Small intestine (tissue), 7 donors: ENCODE results near the gene KHK. TPM values are rescaled to one million over a fixed set of nuclear protein-coding genes. Genes with fewer than 3 reads are reported as not detected.

Source experiments
- DNase-seq, 2 donors: peaks; one replicate each; pipeline versions ENCODE4 v3.0.0 to v3.0.0-alpha.2; 2013
- FAIRE-seq: peaks from 2 replicates; lab custom pipeline; 2012; peaks lifted over from hg19 to GRCh38; lab: Jason Lieb, UNC
- H3K27ac ChIP-seq, 3 donors: one replicate each; pipeline ENCODE4 v1.5.1; 2013; ENCODE audit warnings: low read length in 2 of 3, mild to moderate bottlenecking in 2 of 3, control low read depth in 1 of 3, inconsistent platforms in 1 of 3, low read depth in 1 of 3, moderate library complexity in 1 of 3
- H3K27me3 ChIP-seq, 3 donors: one replicate each; pipeline ENCODE4 v1.6.1; 2013; ENCODE audit warnings: low read length in 3 of 3, inconsistent platforms in 1 of 3; ENCODE audit not compliant: control insufficient read depth in 3 of 3, insufficient read depth in 3 of 3
- H3K36me3 ChIP-seq, 3 donors: one replicate each; pipeline ENCODE4 v1.6.1; 2013; ENCODE audit warnings: low read length in 3 of 3, inconsistent platforms in 1 of 3, low read depth in 1 of 3, mild to moderate bottlenecking in 1 of 3, moderate library complexity in 1 of 3; ENCODE audit not compliant: control insufficient read depth in 3 of 3, insufficient read depth in 2 of 3
- H3K4me1 ChIP-seq, 3 donors: one replicate each; pipeline ENCODE4 v1.6.1; 2013; ENCODE audit warnings: low read length in 2 of 3, inconsistent platforms in 1 of 3, low read depth in 1 of 3, mild to moderate bottlenecking in 1 of 3, moderate library complexity in 1 of 3; ENCODE audit not compliant: control insufficient read depth in 3 of 3, insufficient read depth in 2 of 3
- H3K4me3 ChIP-seq, 3 donors: one replicate each; pipeline ENCODE4 v1.5.1; 2013; ENCODE audit warnings: low read length in 3 of 3, control low read depth in 1 of 3, inconsistent platforms in 1 of 3, low read depth in 1 of 3, mild to moderate bottlenecking in 1 of 3, moderate library complexity in 1 of 3
- H3K9me3 ChIP-seq, 2 donors: one replicate each; pipeline ENCODE4 v1.6.1; 2013; ENCODE audit warnings: low read depth in 1 of 2, low read length in 1 of 2; ENCODE audit not compliant: control insufficient read depth in 2 of 2, insufficient read depth in 1 of 2
- WGBS, 3 donors: extraction: QIAGEN DNeasy Blood & Tissue Kit; methylation state at CpG; one replicate each; pipeline ENCODE4 v1.1.7; 2013; 5-methylcytosine and 5-hydroxymethylcytosine counted together
- polyA plus RNA-seq, 4 donors: library from polyadenylated mRNA; stranded (reverse) in 3 of 4; unstranded in 1 of 4; fragments of 200-250 nt in 3 of 4; fragments of 120-200 nt in 1 of 4; gene quantifications; one replicate each; pipeline versions ENCODE4 v1.2.1 to v1.2.3, GENCODE V29; 2013
- donor health status: healthy with polysubstance abuse.
- donor health status: control.
- donor health status: control.
- donor health status: Bipolar disorder and iron deficiency.
- donor health status: healthy.

Gene KHK
- polyA plus RNA-seq, 4 donors = 225 to 643 (median 399) TPM

GRCh38 chr2:27069436-27069835 is 17.1 kb upstream of the KHK start:
- no peak for FAIRE-seq
- no peak for DNase-seq
- Histone ChIP-seq H3K4me1 (peaks cover 4 to 23% (median 7%) of the 10 kb centered on the region in 3 donors), H3K27me3 (no peaks in the 10 kb centered on the region), H3K9me3 (no peaks in the 10 kb centered on the region), H3K27ac (no peak overlapping the region), H3K36me3 (peaks cover 0 to 38% (median 5%) of the 10 kb centered on the region in 3 donors), H3K4me3 (no peak overlapping the region)
- WGBS, 3 donors = 95 to 96% (median 95%) methylated on average over 6 of the region's 6 CpGs

- no peak for FAIRE-seq
- no peak for DNase-seq
- Histone ChIP-seq H3K4me1 (peaks cover 4 to 23% (median 7%) of the 10 kb centered on the region in 3 donors), H3K9me3 (no peaks in the 10 kb centered on the region), H3K27ac (peak overlapping the region in 1 of 3 donors; percentile 96), H3K4me3 (peak overlapping the region in 2 of 3 donors; percentile 78 to 100), H3K36me3 (peaks cover 0 to 38% (median 5%) of the 10 kb centered on the region in 3 donors), H3K27me3 (no peaks in the 10 kb centered on the region)
- WGBS, 3 donors = 83 to 86% (median 84%) methylated on average over 8 of the region's 8 CpGs
Measured at GRCh38 chr2:27069961-27070618, 16.5 kb upstream of the KHK start.

- FAIRE-seq = no peak
- H3K9me3 ChIP-seq = no peaks in the 10 kb centered on the region
- H3K27ac ChIP-seq = peak overlapping the region; percentile 86 to 96 (median 94)
- H3K36me3 ChIP-seq = peaks cover 0 to 38% (median 5%) of the 10 kb centered on the region in 3 donors
- peak overlapping the region; percentile 71 to 100 (median 78) for H3K4me3 ChIP-seq
- peaks cover 4 to 23% (median 7%) of the 10 kb centered on the region in 3 donors for H3K4me1 ChIP-seq
- no peak for DNase-seq
- 2 to 3% (median 3%) methylated on average over 11 of the region's 11 CpGs for WGBS, 3 donors
- no peaks in the 10 kb centered on the region for H3K27me3 ChIP-seq
Measured at GRCh38 chr2:27070653-27071276, 15.8 kb upstream of the KHK start.

GRCh38 chr2:27071277-27071989 is 15.1 kb upstream of the KHK start, which contains the start of gene OST4:
OST4 (minus strand) TSS chr2:27071654.
- Histone ChIP-seq H3K27me3 (no peaks in the 10 kb centered on the region), H3K36me3 (peaks cover 0 to 34% (median 5%) of the 10 kb centered on the region in 3 donors), H3K4me3 (peak within 1 kb of the TSS; percentile 71 to 100 (median 78)), H3K27ac (peak within 1 kb of the TSS; percentile 86 to 96 (median 94)), H3K4me1 (peaks cover 4 to 23% (median 7%) of the 10 kb centered on the region in 3 donors), H3K9me3 (no peaks in the 10 kb centered on the region)
- no peak for FAIRE-seq
- WGBS, 3 donors = 0 to 1% (median 0%) methylated on average over 52 to 86 of the region's 86 CpGs
- DNase-seq = peak; percentile 95 to 97

- DNase-seq = peak in 1 of 2 donors; percentile 70
- H3K4me1 ChIP-seq = peaks cover 4 to 23% (median 7%) of the 10 kb centered on the region in 3 donors
- H3K9me3 ChIP-seq = no peaks in the 10 kb centered on the region
- WGBS, 3 donors = 8 to 18% (median 13%) methylated on average over 28 to 34 of the region's 34 CpGs
- H3K27me3 ChIP-seq = no peaks in the 10 kb centered on the region
- FAIRE-seq = no peak
- peak overlapping the region; percentile 12 to 94 (median 92) for H3K27ac ChIP-seq
- peaks cover 0 to 27% (median 5%) of the 10 kb centered on the region in 3 donors for H3K36me3 ChIP-seq
- H3K4me3 ChIP-seq = peak overlapping the region; percentile 52 to 78 (median 78)
Measured at GRCh38 chr2:27071990-27072830, 14.4 kb upstream of the KHK start.

- FAIRE-seq = no peak
- H3K9me3 ChIP-seq = no peaks in the 10 kb centered on the region
- WGBS, 3 donors = 68 to 88% (median 76%) methylated on average over 5 of the region's 5 CpGs
- H3K4me1 ChIP-seq = peaks cover 4 to 23% (median 7%) of the 10 kb centered on the region in 3 donors
- peaks cover 0 to 23% (median 5%) of the 10 kb centered on the region in 3 donors for H3K36me3 ChIP-seq
- DNase-seq = no peak
- H3K27ac ChIP-seq = peak overlapping the region; percentile 22 to 94 (median 92)
- H3K4me3 ChIP-seq = no peak overlapping the region
- H3K27me3 ChIP-seq = peaks cover 0 to 2% (median 0%) of the 10 kb centered on the region in 3 donors
Measured at GRCh38 chr2:27072920-27073319, 13.7 kb upstream of the KHK start.

GRCh38 chr2:27073782-27074181 is 12.8 kb upstream of the KHK start:
- H3K27ac ChIP-seq = peak overlapping the region in 2 of 3 donors; percentile 28 to 92
- DNase-seq (no peak), FAIRE-seq (no peak)
- H3K4me3 ChIP-seq = no peak overlapping the region
- WGBS, 3 donors = 38 to 51% (median 38%) methylated on average over 2 of the region's 2 CpGs
- no peaks in the 10 kb centered on the region for H3K9me3 ChIP-seq
- H3K4me1 ChIP-seq = peaks cover 4 to 23% (median 7%) of the 10 kb centered on the region in 3 donors
- H3K27me3 ChIP-seq = peaks cover 0 to 8% (median 0%) of the 10 kb centered on the region in 3 donors
- H3K36me3 ChIP-seq = peaks cover 0 to 15% (median 5%) of the 10 kb centered on the region in 3 donors
